LHCN-M2 (cell line): ENCODE measurements around the gene SSTR3. TPM values are rescaled to one million over a fixed set of nuclear protein-coding genes. Genes with fewer than 3 reads are reported as not detected.
"Not testable (repeated sequence)": the region's sequence is repeated elsewhere in the genome, so short reads cannot be mapped to it uniquely, and the experiment has no call there.

ENCODE experiments used
- DNase-seq: peaks from one replicate; pipeline ENCODE4 v3.0.0-alpha.2; 2012; ENCODE audit warnings: low read depth
- total RNA-seq: library from RNA; depleted of rRNA; stranded (reverse); fragments of >200 nt; gene quantifications from 2 replicates; pipeline ENCODE4 v1.2.3, GENCODE V29; 2014

SSTR3 gene
- total RNA-seq, 1 experiment from 2014 or later, result not detected

DNA sequence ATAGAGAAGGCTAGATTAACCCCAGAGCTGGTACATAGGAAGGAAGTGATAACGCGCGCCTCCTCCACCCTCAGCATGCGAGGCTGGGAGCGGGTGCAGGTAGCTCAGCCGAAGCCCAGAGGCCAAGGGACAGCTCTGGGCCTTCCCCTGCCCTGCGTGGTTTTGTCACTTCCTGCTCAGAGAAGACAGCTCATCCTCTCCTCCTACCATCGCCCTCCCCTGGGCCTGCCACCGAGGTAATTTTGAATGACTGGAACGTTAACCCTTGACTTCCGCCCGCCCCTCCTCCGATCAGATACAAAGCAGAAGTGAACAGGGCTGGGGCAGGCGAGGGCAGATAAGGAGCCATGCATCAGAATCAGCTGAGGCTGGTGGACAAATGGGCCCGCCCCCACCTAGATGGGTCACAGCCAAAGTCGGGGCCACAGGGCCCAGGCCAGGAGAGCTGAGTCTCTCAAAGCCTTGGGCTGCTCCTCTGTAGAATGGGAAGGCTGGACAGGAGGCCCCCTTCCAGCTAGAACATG is 30.2 kb upstream of the SSTR3 start:
- DNase-seq, result no peak

DNA sequence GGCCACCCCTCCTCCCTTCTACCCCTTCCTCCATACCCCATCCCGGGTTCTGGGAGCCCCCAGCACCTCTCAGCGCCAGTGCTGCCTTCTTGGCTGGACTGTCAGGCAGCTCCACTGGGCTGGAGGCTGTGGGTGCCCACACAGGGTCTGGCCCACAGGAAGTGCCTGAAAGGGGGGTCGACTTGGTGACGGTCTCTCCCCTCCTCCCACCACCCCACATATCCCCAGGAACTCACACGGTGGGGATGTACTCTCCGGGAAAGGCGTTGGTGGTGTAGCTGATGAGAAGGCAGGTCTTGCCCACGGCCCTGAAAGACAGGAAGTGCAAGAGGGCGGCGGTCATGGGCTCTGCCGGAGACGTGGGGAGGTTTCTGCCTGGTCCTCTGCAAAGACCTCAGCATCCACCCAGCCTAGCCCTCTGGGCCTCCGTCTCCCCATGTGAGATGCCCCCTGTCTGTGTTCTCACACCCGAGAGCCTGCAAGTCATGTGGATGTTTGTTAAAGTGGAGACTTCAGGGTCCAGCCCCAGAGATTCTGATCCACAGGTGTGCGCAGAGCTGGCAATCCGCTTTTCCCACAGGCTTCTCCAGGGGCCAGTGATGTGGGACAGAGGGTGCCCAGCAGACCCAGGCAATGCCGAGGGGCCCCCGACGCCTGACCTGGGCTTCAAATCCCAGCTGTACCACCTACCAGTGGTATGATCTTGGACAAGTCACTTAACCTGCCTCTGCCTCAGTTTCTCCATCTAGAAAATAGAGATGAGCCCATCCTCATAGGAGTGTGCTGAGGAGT is 29.3 kb upstream of the SSTR3 start:
- no peak for DNase-seq

DNA sequence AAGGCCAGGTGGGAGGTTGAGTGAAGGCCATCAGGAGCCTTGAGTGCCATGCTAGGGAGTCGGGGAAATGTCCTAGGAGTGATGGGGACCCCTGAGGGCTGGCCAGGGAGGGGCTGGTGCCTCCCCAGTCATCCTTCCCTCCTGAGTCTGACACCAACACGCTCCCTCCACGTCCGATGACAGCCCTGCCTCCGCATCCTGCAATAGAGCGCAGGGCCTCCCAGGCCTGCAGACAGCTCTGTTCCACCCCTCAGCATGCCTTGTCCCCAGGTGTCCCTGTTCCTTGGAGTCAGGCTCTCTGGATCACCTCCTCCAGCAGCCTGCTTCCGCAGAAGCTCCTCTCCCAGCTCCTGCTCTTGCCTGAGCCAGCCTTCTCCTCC is 28.7 kb upstream of the SSTR3 start:
- DNase-seq, result no peak

DNA sequence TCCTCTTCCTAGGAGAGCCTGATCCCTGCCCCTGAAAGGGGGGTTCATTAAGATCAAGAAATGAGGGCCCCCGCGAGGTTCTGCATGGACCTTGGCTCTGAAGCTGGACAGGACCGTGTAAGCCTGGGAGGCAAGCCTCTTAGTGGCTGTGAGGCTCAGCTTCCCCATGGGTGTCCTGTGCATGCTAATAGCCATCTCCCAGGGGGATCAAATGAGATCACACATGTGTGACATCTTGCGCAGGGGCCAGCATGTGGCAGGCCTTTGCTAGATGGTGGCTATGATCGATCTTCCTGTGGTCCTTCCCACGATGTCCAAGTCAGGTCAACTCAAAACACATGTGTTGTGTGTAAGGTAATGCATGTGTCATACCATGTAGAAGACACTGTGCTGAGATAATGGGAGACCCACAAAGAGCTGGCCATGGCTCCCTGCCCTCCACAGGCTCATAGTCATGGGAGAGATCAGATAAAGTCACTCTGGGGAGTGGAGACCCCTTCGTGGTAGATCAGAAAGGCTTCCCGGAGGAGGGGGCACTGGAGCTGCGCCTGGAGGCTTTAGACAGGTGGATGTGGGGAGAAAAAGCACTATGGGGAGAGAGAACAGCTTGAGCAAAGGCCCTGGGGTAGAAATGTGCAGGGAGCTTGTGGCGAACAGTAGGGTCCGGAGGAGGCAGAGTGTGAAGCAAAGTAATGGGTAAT is 28.1 kb upstream of the SSTR3 start:
- no peak for DNase-seq

DNA sequence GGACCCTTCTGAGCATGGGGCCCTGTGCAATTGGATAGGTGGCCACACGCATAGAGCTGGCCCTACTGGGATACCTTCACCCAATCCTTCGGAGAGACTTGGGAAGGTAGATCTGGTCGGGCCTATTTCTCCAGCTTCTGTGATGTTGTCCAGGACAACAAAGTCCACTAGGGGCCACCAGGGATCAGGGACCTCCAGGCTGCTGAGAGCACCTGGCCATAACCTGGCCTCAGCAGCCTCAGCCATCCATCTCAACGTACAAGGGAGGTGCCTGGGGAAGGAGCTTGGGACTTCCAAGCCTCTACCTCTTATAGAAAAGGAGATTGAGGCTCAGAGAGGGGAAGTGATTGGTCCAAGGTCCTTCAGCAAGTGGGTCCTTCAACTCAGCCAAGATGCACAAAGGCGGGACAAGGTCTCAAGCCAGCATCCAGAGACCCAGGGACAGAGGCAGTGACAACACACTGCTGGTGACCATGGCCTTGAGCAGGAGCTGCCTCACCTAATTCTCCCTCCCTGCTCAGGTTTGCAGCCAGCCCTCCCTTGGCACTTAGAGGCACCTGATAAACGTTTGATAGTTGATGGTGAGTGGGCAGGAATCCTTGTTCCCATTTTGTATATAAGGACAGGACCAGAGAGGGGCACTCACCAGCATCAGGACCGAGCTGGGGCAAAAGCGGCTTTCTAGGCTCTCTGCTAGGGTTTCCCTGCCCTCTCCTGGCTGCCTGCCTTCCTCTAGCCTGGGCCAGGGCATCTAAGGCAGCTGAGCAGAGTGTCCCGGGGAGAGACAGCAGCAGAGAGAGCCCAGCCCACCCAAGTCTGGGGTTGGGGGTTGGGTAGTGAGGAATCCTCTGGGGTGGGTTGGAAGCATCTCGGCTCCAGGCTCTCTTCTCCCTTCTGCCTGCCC is 27.3 kb upstream of the SSTR3 start:
- no peak for DNase-seq

DNA sequence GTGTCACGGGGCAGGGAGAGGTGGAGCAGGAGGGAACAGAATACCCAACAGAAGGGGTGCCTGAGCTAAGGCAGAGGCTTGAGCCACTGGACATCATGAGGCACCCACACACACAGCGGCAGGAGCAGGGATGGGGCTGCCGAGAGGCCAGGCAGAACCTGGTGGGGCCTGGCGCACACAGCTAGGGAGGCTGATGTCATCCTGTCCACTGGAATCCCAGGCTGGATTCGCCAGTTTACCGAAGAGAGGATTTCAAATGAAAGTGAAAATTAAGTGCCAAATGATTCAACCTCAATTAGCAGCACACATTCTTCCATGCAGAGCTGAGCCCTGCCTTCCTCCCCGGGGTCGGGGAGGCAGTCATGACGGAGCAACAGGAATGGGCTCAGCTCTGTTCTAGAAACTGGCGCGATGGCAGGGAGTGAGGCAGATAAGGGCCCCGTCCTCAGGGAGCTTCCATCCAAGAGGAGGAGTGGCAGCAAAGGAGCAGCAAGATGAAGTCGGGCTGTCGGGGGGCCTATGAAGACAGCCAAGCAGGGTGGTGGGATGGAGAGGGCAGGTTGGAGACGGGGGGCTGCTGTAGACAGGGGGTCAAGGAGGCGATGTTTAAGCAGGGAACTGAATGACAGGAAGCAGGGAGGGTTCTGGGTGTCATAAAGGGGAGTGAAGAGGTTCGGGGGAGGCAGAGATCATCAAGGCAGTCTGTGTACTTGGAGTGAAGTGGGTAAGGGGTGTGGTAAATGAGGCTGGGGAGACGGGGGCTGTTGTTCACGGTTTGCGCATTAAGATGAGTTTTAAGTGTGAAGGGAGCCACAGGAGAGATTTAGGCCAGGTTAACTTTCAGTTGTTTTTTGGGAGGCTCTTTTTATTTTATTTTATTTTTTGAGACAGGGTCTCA is 25.3 kb upstream of the SSTR3 start:
- no peak for DNase-seq

DNA sequence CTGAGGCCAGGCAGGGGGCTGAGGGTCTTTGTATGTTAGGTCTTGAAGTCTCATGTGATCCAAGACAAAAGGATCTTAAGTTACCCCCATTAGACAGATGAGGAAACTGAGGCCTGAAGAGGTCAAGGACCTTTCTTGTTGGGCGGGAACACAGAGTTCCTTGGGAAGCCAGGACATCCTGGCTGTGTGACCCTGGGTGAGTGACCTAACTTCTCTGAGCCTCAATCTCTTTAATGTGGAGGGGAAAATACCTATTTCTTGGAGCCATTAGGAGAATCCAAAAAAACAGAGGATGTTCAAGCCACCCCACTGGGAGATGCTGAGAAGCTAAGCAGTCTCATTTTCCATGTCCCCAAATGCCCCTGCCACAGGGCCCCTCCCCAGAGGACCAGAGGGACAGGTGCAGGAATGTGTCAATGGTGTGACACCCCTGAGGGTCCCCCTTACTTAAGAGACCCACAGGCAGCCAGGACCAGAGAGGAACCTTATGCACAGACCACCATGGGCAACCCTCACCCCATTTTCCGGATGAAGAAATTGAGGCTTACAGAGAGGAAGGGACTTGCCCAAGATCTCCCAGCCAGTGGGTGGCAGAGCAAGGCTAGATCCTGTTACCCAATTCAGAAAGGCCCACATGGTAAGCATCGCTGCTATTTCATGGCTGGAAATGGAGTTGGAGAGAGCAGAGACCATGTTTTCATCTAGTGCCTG is 23.8 kb upstream of the SSTR3 start:
- DNase-seq, result no peak

DNA sequence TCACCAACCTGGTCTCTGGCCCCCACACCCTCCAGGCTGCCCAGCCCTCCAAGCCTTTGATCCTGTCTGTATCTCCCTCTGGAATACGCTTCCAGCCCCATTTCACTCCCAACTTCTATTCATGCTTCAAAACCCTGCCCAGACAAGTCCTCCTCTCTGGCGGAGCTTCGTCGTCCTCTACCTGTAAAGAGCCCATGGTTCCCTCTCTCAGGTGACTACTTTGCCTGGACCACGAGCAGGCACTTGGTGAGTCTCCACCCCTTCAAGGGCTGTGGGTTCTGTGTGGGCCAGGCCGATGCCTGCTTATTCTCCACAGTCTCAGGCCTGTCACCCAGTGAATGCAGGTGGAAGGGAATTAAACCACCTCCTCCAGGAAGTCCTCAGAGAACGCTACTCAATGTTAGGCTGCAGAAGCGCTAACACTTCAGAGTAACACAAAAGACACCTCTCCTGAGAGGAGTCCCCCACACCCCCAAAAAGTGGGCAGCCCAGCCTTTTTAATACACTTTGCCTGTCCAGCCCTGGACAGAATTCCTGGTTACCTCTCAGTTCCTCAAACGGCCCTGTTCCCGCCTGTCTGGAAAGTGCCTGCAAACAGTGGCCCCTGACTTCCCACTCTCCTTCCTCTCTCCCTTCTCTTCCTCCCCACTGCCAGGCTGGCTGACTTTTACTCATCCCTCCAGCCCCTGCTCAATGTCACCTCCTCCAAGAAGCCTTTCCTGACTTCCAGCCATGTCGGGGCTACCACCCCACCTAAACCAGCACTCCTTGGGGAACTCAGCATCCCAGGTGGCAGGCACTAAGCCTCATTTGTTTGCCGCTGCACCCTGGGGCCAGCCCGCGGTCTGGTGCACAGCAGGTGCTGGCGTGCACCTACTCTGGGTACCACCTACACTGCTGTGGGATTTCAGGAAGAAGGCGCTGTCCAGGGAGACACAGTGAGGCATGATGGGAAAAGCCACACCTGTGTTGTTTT is 22.7 kb upstream of the SSTR3 start:
- no peak for DNase-seq

DNA sequence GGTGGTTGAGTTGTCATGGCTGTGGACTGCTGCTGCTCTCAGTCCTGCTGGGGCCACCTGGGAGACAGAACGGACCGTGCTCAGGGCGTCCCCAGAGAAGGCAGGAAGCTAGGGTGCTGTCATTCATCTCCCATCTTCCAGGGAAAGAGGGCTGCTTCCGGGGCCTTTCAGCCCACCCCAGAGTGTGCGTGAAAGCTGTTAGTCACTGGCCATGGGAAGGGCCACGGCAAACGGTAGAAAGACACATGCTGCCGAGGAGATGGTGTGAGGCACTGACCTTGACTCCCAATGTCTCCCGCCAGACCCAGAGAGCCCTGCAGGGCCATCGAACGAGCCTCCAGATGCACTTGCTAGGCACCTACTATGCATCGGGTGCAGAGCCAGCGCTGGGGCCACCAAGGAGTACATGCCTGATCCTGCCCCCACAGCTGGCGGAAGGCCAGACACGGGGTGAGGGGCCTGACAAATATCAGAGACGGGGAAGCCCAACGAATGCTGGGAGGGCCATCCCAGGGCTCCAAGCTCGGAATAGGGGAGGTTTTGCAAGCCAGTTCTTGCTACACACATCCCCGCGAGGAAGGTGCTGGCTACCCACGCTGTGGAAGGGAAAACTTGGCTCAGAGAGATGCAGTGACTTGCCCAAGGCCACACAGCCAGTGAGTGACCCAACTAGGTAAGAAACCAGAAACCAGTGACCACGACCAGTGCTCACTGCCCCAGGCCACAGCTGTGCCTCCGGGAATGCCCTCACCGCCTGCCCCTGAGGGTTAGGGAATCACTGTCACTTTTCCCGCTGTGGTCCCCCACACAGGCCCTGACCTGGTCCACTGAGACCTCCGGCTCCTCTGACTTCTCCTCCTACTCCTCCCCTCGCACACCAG is 21.7 kb upstream of the SSTR3 start:
- no peak for DNase-seq

DNA sequence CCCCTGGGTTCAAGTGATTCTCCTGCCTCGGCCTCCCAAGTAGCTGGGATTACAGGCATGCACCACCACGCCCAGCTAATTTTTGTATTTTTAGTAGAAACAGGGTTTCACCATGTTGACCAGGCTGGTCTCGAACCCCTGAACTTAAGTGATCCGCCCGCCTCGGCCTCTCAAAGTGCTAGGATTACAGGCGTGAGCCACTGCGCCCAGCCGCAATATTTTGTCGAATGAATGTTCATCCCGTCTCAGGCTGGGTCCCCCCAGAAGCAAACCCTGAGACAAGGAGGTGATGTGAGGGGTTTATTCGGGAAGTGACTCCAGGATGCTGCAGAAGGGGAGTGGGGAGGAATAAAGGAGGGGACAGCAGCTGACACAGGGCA is 21.1 kb upstream of the SSTR3 start:
- DNase-seq, result not testable (repeated sequence)

DNA sequence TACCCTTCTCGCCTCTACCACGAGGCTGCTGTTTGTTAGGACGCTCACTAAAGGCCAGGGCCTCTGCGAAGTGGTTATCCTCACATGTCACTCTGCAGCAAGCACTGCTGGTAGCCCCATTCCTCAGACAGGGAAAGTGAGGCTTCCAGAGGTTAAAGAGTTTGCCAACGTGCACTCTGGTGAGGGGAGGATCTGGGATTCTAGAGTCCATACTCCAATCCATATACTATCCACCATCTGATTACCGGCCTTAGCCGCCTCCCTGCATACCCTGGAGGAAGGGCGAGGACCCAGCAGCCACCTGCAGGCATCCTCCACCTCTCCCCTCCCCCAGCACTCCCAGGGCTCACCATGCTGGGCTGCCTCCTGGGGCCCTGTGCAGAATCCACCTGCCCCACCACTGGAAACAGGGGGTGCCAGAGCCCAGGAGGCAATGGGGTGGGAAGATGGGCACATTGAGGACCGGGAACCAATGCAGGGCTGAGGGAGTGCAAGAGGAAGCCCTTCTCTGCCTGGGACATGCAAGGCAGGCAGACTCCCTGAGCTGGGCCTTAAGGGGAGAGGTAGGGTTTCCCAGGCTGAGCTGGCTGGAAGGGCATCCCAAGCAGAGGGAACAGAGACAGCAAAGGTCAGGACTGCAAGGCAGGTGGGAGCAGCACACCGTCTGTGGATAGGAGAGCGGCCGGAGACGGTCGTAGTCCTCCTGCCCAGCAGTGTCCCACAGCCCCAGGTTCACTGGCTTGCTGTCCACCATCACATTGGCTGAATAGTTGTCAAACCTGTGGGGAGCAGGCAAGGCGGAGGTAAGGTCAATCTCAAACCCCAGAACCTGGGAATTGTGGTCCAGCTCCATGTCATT is 20.1 kb upstream of the SSTR3 start:
- DNase-seq, result no peak

DNA sequence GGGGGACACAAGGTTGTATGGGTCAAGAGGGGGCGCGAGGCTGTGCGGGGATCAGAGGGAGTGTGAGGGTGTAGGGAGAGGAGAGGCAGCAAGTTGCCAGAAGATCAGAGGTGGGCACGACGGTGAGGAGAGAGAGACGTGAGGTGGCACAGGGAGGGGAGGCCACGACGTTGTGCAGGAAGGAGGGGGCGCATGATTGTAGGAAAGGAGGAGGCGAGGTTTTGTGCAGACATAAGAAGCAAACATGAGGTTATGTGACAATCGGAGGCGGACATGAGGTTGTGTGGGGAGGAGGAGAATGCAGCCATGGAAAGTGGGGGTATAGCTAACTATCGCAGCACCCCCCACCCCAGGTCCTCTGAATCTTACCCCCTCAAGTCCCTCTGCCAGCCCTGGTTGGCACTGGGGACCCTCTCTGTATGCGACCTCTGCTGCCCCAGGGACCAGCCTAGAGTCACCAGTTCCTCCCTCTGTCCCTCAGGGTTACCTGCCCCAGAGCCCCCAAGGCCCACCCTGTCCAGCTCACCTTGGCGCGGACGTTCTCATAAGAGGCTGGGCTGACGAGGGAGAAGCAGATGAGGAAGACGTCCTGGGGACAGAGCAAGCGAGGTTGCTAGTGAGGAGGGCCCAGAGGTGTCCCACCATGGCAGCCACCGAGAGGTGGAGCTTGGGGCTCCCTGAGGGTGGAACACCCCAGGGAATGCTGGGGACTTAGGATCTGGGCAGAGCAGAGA is 19.3 kb upstream of the SSTR3 start:
- DNase-seq, result no peak

DNA sequence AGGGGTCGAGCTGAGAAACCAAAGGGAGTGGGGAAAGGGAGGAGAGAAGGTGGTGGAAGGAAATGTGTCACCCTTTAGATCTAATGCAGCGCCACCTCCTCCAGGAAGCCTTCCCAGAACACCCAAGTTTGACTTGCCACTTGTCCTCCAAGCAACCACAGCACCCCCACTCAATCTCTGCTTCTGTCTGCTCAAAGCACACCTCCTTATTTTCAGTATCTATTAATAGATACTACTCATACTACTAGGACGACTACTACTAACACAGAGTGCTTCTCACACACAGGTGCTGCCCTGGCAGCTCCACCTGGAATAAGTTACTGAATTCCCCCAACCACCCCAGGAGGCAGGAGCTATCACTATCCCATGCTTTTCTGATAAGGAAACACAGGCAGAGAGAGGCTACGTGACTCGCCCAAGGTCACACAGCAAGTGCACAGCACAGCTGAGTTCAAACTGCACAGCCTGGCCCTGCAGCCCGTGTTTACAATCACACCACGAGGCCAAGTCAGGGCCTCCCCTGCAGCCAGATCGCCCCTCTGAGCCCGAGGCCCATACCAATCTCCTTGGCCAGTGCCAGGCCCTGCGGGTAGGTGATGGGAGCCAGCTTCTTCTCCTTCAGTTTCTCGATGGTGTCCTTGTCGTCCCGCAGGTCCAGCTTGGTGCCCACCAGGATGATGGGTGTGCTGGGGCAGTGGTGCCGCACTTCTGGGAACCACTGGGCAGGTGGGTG is 18.6 kb upstream of the SSTR3 start:
- DNase-seq, result no peak

DNA sequence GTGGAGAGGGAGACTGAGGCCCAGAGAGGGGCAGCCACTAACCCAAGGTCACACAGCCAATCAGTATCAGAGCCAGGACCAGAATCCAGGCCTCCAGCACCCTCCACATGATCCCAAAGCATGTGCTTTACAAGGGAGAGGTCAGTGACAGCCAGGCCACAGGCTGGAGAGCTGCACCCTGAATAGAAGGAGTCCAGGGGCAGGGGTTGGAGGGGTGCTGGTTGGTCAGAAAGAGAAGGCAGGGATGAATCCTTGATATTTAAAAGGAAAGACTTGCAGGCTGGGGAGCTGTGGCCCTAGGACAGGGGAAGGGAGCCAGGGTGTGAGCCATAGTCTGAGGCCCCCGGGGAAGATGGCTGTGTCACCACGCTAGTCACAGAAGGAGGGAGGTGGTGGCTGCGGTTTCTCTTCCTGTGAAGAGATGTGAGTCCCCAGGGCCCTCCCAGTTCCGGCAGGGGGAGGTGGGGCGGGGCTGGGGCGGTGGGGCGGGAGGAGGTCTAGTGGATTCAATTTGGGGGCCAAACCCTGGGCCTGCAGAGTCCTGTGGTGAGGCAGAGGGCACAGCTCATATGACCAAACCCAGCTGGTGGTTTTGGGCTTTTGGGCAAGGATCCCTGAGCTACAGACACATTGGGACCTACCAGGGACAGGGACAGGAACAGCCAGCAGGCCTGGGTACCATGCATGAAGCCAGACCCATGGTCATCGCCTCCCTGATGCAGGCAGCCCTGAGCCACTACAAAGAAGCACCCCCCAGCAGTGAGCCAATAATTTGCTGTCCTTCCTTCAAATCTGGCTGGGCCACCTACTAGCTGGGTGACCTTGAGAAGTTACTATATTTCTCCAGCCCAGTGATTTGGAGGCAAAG is 17.8 kb upstream of the SSTR3 start:
- no peak for DNase-seq
